Measurements from ENCODE around the gene NUDT10.
"Not testable (repeated sequence)": the region's sequence is repeated elsewhere in the genome, so short reads cannot be mapped to it uniquely, and the experiment has no call there.

NUDT10 gene

GRCh38 chrX:51332188-51332942 lies at the start of gene NUDT10:
NUDT10 (plus strand) TSS chrX:51332822; CDS start chrX:51332966, 144 bp downstream.
- H3K36me3 ChIP-seq (ENCODE audit: control insufficient read depth, insufficient read depth, low read length): no peaks in the 10 kb centered on the region
- no peaks in the 10 kb centered on the region for H3K27me3 ChIP-seq (ENCODE audit: control insufficient read depth, insufficient read depth, low read length)
- H3K9me3 ChIP-seq (ENCODE audit: control insufficient read depth, low read length): no peaks in the 10 kb centered on the region
- H3K4me3 ChIP-seq (ENCODE audit: low read length): no peak within 1 kb of the TSS
- no peak within 1 kb of the TSS for H3K9ac ChIP-seq (ENCODE audit: low read length)
- H3K4me1 ChIP-seq (ENCODE audit: control insufficient read depth, insufficient read depth, low read length): no peaks in the 10 kb centered on the region

- no peaks in the 10 kb centered on the region for H3K36me3 ChIP-seq (ENCODE audit: control insufficient read depth, insufficient read depth, low read length)
- H3K27me3 ChIP-seq (ENCODE audit: control insufficient read depth, insufficient read depth, low read length): no peaks in the 10 kb centered on the region
- no peaks in the 10 kb centered on the region for H3K9me3 ChIP-seq (ENCODE audit: control insufficient read depth, low read length)
- no peak overlapping the region for H3K4me3 ChIP-seq (ENCODE audit: low read length)
- H3K4me1 ChIP-seq (ENCODE audit: control insufficient read depth, insufficient read depth, low read length): no peaks in the 10 kb centered on the region
- no peak overlapping the region for H3K9ac ChIP-seq (ENCODE audit: low read length)
These were observed 40.2 kb upstream of the NUDT10 start for GRCh38 chrX:51292421-51292820.

GRCh38 chrX:51296138-51296537 lies 36.5 kb upstream of the NUDT10 start:
- no peak overlapping the region for H3K9ac ChIP-seq (ENCODE audit: low read length)
- no peaks in the 10 kb centered on the region for H3K36me3 ChIP-seq (ENCODE audit: control insufficient read depth, insufficient read depth, low read length)
- no peaks in the 10 kb centered on the region for H3K9me3 ChIP-seq (ENCODE audit: control insufficient read depth, low read length)
- H3K4me1 ChIP-seq (ENCODE audit: control insufficient read depth, insufficient read depth, low read length): no peaks in the 10 kb centered on the region
- no peak overlapping the region for H3K4me3 ChIP-seq (ENCODE audit: low read length)
- no peaks in the 10 kb centered on the region for H3K27me3 ChIP-seq (ENCODE audit: control insufficient read depth, insufficient read depth, low read length)

- Histone ChIP-seq H3K4me3 (ENCODE audit: low read length) (no peak overlapping the region), H3K4me1 (ENCODE audit: control insufficient read depth, insufficient read depth, low read length) (no peaks in the 10 kb centered on the region), H3K9me3 (ENCODE audit: control insufficient read depth, low read length) (no peaks in the 10 kb centered on the region), H3K27me3 (ENCODE audit: control insufficient read depth, insufficient read depth, low read length) (no peaks in the 10 kb centered on the region), H3K9ac (ENCODE audit: low read length) (no peak overlapping the region), H3K36me3 (ENCODE audit: control insufficient read depth, insufficient read depth, low read length) (no peaks in the 10 kb centered on the region)
These were observed 16.4 kb upstream of the NUDT10 start for GRCh38 chrX:51316271-51316670.

- not testable (repeated sequence) for H3K36me3 ChIP-seq (ENCODE audit: control insufficient read depth, insufficient read depth, low read length); H3K4me1 ChIP-seq (ENCODE audit: control insufficient read depth, insufficient read depth, low read length); H3K9ac ChIP-seq (ENCODE audit: low read length); H3K4me3 ChIP-seq (ENCODE audit: low read length); H3K9me3 ChIP-seq (ENCODE audit: control insufficient read depth, low read length); H3K27me3 ChIP-seq (ENCODE audit: control insufficient read depth, insufficient read depth, low read length)
These were observed 542 bp downstream of the NUDT10 start for GRCh38 chrX:51332943-51333785.

- Histone ChIP-seq H3K4me3 (ENCODE audit: low read length) (no peak overlapping the region), H3K27me3 (ENCODE audit: control insufficient read depth, insufficient read depth, low read length) (no peaks in the 10 kb centered on the region), H3K4me1 (ENCODE audit: control insufficient read depth, insufficient read depth, low read length) (no peaks in the 10 kb centered on the region)
These were observed 1.7 kb downstream of the NUDT10 start for GRCh38 chrX:51334276-51334675.

GRCh38 chrX:51336584-51336983 lies 4.0 kb downstream of the NUDT10 start:
- no peaks in the 10 kb centered on the region for H3K36me3 ChIP-seq (ENCODE audit: control insufficient read depth, insufficient read depth, low read length)
- H3K4me3 ChIP-seq (ENCODE audit: low read length): no peak overlapping the region
- H3K27me3 ChIP-seq (ENCODE audit: control insufficient read depth, insufficient read depth, low read length): no peaks in the 10 kb centered on the region
- H3K4me1 ChIP-seq (ENCODE audit: control insufficient read depth, insufficient read depth, low read length): no peaks in the 10 kb centered on the region
- no peak overlapping the region for H3K9ac ChIP-seq (ENCODE audit: low read length)
- no peaks in the 10 kb centered on the region for H3K9me3 ChIP-seq (ENCODE audit: control insufficient read depth, low read length)

More at GRCh38 chrX:51334276-51334675, 1.7 kb downstream of the NUDT10 start:
- no peaks in the 10 kb centered on the region for H3K9me3 ChIP-seq (ENCODE audit: control insufficient read depth, low read length)
- no peak overlapping the region for H3K9ac ChIP-seq (ENCODE audit: low read length)
- H3K36me3 ChIP-seq (ENCODE audit: control insufficient read depth, insufficient read depth, low read length): no peaks in the 10 kb centered on the region

- Histone ChIP-seq H3K9ac (ENCODE audit: low read length) (no peak overlapping the region), H3K27me3 (ENCODE audit: control insufficient read depth, insufficient read depth, low read length) (no peaks in the 10 kb centered on the region), H3K9me3 (ENCODE audit: control insufficient read depth, low read length) (no peaks in the 10 kb centered on the region), H3K4me3 (ENCODE audit: low read length) (no peak overlapping the region), H3K36me3 (ENCODE audit: control insufficient read depth, insufficient read depth, low read length) (no peaks in the 10 kb centered on the region), H3K4me1 (ENCODE audit: control insufficient read depth, insufficient read depth, low read length) (no peaks in the 10 kb centered on the region)
These were observed 28.6 kb downstream of the NUDT10 start for GRCh38 chrX:51361251-51361650.

- no peak overlapping the region for H3K4me3 ChIP-seq (ENCODE audit: low read length)
- H3K36me3 ChIP-seq (ENCODE audit: control insufficient read depth, insufficient read depth, low read length): no peaks in the 10 kb centered on the region
- no peak overlapping the region for H3K9ac ChIP-seq (ENCODE audit: low read length)
- no peaks in the 10 kb centered on the region for H3K9me3 ChIP-seq (ENCODE audit: control insufficient read depth, low read length)
- H3K4me1 ChIP-seq (ENCODE audit: control insufficient read depth, insufficient read depth, low read length): no peaks in the 10 kb centered on the region
- no peaks in the 10 kb centered on the region for H3K27me3 ChIP-seq (ENCODE audit: control insufficient read depth, insufficient read depth, low read length)
These were observed 44.0 kb downstream of the NUDT10 start for GRCh38 chrX:51376672-51377071.
